PC-3 (cell line): ENCODE measurements around the gene ERO1B.

Experiments used
- EZH2 ChIP-seq: fragments of 300-600 bp; sonication (generic); IDR thresholded peaks from one replicate; pipeline ENCODE4 v1.6.1; 2017; ENCODE audit warnings: antibody characterized with exemption, mild to moderate bottlenecking, low read length; ENCODE audit not compliant: unreplicated experiment
- TF ChIP-seq, protein P1 (sequence below): fragments of 300-600 bp; sonication (generic); conservative IDR thresholded peaks from 2 replicates; pipeline ENCODE4 v1.5.1; 2017; ENCODE audit warnings: antibody characterized with exemption, low read depth, mild to moderate bottlenecking, low read length

DNA sequence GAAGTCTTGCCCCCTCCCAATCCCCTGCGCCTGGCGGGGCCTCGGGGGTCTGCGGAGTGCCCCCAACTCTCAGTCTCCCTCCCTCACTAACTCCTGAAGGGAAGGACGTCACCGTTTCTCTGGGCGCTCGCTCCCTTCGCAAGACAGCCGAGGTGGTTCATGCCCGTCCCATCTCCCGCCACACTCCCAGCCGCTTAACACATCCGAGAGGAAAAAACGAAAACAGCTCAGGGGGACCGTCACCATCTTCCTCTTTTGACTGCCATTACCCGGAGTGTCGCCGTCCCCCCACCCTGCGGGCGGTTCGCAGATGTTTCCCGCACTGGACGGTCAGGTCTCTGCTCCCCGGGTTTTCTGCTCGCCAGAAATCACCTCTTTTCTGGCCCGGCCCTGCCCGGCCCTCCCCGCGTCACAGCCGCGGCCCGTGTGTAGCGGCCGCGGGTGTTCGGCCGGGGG, 532 bp downstream of the ERO1B start:
- TF ChIP-seq, protein P1, sequence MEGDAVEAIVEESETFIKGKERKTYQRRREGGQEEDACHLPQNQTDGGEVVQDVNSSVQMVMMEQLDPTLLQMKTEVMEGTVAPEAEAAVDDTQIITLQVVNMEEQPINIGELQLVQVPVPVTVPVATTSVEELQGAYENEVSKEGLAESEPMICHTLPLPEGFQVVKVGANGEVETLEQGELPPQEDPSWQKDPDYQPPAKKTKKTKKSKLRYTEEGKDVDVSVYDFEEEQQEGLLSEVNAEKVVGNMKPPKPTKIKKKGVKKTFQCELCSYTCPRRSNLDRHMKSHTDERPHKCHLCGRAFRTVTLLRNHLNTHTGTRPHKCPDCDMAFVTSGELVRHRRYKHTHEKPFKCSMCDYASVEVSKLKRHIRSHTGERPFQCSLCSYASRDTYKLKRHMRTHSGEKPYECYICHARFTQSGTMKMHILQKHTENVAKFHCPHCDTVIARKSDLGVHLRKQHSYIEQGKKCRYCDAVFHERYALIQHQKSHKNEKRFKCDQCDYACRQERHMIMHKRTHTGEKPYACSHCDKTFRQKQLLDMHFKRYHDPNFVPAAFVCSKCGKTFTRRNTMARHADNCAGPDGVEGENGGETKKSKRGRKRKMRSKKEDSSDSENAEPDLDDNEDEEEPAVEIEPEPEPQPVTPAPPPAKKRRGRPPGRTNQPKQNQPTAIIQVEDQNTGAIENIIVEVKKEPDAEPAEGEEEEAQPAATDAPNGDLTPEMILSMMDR: no peak
- no peak for TF ChIP-seq EZH2
